GM18861 (cell line): ENCODE measurements around the gene EBF4.
"Not testable (repeated sequence)": the region's sequence is repeated elsewhere in the genome, so short reads cannot be mapped to it uniquely, and the experiment has no call there.

Experiments used
- ATAC-seq: cut with Tn5 transposase; IDR thresholded peaks from one replicate; pipeline ENCODE4 v1.9.1; 2021; ENCODE audit not compliant: unreplicated experiment

The EBF4 gene

DNA sequence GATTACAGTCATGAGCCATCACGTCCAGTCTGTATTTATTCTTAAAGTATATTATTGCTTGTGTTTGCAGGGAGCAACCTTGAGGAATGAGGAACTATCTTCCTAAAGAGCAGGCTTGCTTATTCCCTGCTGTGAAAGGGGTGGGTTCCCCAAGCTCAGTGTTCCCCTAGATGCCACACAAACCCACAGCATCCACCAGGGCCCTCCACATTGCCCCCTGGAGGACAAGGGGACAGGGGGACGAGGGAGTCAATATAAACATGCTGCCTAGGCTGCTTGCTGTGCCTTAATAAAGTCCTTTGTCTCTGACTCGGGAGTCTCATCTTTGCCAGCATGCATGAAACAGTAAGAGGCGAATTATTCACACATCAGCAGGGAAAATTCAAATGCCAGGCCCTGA, 20.6 kb upstream of the EBF4 start:
- no peak for ATAC-seq

DNA sequence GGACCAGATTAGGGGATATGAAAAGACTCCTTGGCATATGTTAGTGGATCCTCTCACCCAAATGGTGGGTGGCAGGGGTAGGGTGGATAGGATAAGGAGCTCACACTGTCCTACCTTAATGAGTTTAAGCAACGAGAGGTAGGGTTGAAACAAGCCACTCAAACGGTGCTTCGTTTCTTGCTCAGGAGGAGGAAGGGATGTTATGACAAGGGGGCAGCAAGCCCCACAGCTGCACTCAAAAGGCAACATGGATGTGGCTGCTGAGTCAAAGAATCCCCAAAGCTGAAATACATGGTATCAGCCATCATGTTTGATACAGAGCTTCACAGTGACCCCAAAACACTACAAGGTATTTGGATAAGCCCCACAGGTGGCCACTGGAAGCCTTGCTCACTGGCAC, 20.1 kb upstream of the EBF4 start:
- ATAC-seq, result no peak

DNA sequence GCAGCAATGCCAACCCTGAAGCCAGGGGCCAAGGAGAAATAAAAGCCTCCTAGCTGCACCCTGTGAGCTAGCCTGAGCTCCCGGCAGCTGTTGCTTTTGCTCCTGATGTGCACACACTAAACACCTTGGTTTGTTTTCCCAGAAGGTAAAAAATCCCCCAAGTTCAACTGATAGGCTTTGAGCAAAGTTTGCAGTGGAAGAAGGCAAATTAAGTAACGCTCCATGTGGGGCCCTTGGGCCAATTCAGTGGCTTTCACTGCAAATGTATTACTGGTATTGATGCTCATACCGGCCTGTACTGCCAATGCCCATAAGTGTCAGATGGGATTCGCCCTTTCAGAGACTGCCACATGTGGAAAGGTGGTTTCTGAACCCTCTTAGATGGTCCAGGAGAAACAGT, 19.1 kb upstream of the EBF4 start:
- no peak for ATAC-seq

DNA sequence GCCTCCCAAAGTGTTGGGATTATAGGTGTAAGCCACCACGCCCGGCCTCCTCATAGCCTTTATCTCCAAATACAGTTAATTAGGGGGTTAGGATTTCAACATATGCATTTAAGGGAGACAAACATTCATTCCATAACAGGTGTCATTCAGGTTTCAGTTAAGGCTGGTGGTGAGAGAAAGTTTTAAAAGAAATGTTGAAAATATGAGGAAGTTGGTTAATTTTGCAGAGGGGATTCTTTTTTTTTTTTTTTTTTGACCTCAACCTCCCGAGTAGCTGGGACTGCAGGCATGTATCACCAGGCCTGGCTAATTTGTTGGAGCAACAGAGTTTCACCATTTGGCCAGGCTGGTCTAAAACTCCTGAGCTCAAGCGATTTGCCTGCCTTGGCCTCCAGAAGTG, 12.5 kb upstream of the EBF4 start:
- ATAC-seq, result no peak

DNA sequence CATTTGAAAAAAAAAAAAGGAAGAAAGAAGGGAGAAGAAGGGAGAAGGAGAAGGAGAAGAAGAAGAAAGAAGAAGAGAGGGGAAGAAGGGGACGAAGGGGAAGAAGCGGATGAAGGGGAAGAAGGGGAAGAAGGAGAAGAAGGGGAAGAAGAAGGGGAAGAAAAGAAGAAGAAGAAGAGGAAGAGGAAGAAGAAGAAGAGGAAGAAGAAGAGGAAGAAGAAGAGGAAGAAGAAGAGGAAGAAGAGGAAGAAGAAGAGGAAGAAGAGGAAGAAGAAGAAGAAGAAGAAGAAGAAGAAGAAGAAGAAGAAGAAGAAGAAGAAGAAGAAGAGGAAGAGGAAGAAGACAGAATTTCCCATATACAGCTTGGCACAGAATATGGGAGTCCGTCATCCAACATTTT, 10.5 kb upstream of the EBF4 start:
- ATAC-seq, result not testable (repeated sequence)

DNA sequence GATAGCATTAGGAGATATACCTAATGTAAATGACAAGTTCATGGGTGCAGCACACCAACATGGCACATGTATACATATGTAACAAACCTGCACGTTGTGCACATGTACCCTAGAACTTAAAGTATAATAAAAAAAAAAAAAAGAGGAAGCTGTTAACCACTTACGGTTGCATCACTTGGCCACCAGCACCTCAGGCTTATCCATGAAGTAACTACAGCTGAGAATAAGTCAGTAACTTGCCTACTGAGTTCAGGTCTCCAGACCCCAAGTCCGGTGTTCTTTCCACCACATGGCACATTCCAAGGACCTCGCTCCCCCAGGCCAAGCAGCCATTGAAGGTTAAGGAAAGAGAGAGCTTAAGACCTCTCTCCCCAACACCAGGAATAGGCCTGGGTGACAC, 7.8 kb upstream of the EBF4 start:
- not testable (repeated sequence) for ATAC-seq

DNA sequence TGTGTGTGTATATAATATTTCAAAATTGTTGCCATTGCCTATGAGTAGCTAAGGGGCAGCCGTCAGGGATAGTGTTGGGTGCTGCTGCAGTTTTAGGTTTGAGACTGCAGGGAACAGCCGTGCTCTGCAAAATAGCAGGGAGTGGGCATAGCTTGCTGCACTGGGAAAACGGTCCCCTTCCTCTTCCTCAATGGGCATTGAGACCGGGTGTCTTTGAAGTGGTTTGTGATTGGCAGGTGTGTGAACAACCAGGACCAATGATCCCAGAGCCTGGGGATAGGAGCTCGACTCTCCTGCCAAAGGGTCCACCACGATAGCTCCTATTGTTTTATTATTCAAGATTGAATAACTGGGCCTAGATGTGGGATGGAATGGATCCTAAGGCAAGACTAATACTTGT, 5.1 kb upstream of the EBF4 start:
- ATAC-seq, result no peak

DNA sequence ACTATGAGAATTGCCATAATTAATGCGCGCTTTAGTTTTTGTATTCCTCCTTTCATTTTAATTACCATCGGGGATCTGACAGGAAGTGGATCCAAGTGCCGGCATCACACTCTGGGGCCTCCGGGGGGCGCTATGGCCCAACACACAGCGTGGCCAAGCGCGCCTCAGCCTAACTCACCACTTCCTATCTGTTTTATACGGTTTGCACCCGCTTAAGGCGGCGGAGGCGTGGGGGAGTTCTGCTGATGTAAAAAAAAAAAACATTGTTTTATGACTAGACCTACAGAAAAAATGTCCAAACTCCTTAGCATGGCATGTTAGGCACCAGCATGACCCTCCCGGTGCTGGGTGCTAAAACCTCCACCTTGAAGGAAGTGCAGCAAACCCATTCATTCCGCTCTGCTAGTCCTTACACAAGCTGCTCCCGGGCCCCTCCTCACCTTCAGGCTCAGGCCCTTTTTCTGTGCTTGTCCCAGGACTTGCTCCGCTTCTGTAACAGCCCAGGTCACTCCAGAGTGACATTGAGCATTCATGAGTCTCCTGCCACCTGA, 4.5 kb upstream of the EBF4 start:
- ATAC-seq, result no peak

DNA sequence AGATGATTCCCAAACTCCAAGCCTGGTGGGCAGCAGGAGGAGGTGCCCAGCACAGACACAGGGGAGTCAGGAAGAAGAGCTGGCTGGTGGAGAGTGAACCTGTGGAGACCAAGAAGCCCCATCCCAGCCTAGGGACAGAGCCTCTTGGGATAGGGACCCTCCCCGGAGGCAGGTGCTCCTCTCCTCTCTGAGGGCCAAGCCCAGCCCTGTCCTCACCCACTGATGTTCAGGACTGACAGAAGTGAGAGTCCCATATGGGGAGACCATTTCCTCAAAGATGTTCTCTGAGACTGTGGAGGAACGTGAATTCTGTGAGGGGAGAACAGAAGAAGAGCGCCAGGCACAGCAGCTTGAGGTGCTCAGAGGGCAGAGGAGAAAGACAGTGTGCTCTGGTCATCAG, 2.4 kb upstream of the EBF4 start:
- ATAC-seq, result no peak

DNA sequence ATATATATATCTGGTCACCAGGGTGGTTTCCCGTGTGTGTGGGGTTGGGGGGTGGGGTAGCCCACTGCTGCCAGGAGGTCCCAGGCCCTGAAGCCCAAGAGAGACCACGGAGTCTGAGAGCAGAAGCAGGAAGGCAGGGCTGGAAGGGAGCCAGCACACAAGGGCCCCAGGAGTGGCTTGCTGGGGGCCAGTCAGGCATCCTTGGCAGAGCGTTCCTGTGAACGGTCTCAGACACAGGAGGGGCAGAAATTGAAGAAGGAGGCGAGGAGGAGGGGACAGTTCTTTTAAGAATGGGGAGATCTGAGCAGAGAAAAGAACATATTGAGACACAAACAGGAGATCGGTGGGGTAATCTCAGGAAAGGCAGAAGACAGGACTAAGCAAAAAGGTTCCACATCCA, 1.9 kb upstream of the EBF4 start:
- ATAC-seq, result no peak

DNA sequence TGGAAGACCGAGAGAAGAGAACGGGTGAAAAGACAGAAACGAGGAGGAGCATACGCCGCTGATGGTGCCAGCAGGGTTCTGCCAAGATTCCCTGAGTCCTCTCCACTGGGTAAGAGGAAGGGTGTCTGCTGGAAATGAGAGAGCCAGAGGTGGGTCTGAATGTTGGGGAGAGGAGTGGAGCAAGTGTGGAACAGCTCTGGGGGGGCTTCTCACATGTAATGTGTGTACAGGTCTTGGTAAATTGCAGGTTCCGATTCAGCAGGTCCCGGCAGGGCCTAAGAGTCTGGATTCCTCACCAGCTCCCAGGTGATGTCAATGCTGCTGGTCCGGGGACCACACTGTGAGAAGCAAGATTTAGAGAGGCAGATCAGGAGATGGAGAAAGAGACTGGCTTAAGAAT, 1.5 kb upstream of the EBF4 start:
- no peak for ATAC-seq

DNA sequence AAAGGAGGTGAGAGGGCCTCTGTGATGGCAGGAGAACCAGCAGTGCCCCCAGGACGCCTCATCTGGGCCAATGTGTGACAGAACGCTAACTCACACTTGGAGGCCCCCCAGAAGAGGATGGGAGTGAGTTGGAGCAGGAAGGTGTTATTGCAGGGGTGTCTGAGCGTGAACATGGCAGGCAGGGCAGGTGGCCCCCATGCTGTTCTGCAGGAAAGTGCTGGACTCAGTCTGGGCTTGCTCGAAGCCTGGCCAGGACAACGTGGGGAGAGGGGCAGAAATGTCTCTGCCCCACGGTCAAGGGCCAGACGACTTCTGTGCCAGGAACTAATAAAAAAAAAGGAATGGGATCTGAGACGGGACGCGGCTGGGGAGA, 931 bp upstream of the EBF4 start:
- no peak for ATAC-seq

DNA sequence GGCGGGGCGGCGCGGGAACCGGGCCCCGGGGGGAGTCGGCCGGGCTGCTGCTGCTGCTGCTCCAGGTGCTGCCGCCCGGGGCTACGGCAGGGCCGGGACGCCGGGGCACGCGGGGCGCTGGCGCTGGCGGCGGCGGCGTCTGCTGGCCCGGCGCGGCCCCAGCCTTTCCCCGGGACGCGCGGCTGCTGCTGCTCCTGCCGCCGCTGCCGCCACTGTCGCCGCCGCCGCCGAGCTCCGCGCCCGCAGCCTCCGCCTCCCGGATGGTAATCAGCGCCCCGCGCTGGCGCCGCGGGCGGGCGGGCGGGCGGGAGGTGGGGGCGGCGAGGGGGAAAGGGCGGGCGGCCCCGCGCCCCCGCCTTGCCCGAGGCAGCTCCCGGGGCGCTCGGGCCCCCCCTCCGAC, 306 bp downstream of the EBF4 start:
- no peak for ATAC-seq

DNA sequence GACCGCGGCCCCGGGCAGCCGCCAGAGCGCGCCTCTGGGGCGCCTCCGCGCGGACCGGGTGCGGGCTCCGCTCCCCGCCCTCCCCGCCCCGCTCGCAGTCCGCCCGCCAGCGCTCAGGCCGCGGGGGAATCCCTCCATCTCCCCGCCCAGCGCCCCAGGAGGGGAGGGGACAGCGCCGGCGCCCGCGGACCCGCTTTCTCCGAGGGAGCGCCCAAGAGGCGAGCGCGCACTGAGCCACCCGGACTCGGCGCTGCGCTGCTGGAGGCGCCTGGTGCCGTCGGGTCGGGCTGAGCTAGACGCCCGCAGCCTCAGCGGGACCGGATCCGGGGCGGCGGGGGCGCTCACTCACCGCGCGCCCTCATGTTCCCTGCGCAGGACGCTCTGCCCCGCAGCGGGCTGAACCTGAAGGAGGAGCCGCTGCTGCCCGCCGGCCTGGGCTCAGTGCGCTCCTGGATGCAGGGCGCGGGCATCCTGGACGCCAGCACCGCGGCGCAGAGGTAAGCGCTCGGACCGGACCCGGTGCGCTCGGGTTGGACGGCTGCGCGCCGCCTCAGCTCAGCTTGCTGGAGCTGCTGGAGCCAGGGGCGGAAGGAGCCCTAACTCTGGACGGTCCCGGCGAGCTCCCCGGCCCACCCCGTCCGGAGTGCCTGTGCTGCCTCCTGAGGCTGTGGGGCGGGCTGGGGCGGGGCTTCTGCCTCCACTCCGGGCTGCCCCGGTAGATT, 867 bp downstream of the EBF4 start:
- no peak for ATAC-seq

DNA sequence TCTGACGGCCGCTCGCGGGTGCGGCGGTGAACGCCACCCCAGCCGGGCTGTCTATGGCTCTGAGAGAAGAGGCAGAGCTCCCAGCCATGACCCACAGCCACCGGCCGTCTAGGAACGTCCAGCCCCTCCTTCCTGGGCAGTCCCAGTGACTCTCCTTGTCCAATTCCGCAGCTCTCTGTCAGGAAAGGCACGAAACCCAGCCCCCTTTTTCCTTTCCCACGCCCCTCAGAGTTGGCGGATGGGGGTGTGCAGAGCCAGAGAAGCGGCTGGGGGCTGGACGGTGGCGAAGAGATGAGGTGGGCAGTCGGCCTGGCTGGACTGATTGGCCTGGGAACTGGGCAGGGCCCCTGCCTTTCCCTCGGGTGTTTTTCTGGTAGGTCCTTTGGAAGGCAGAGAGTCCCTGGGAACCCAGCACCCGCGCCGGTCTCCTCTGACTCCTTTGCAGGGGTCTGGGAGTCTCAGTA, 1.5 kb downstream of the EBF4 start:
- ATAC-seq, result no peak

DNA sequence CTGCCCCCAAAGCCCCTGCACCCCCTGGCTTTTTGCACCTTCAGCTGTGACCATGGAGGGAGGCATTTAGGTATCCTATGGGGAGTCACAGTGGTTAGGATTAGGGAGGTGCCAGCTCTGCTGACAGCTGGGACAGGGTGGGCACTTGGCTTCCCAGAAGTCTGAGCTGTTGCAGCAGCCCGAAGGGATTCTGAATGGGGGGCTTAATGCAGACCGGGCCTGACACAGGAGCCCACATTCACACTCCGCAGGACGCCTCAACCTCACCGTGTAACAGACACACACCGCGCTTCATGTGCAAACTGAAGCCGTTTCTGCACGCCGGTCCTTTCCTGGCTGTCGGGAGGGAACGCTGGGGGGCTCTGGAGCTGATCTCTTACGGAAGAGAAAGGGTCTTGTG, 1.9 kb downstream of the EBF4 start:
- no peak for ATAC-seq

DNA sequence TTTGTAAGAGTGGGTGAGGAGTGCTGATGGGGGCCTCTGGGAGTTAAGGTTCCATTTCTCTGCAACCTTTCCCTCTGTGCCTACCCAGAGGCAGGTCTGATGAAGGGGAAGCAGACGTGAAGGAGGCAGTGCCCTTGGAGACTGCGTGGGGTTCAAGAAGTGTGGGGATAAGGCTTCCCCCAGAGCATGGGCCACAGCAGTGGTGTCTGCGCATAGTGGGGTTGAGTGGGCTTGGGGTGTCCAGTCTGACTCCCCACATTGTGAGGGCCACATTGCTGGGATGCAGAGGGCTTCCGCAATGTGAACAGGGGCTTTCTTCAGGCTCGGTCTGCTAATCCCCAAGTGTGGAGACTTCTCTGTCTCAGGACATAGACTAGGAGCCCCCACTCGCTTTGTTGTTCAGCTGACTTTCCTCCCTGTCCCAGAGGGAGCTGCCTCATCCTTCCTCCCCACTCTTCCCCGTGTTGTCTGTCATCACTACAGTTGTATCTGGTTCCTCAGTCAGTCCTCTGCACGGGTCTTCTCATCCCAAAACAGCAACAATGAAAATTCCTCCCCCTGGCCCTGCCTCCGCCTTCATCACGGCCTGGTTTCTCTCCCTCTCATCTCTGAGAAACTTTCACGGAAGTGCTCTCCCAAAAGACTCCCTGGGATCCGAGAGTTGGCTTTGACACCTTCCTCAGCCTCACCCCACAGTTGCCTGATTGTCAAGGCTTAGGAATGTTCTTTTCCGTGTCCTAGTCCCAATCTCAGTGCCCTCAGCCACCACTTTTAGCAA, 2.8 kb downstream of the EBF4 start:
- ATAC-seq, result no peak

DNA sequence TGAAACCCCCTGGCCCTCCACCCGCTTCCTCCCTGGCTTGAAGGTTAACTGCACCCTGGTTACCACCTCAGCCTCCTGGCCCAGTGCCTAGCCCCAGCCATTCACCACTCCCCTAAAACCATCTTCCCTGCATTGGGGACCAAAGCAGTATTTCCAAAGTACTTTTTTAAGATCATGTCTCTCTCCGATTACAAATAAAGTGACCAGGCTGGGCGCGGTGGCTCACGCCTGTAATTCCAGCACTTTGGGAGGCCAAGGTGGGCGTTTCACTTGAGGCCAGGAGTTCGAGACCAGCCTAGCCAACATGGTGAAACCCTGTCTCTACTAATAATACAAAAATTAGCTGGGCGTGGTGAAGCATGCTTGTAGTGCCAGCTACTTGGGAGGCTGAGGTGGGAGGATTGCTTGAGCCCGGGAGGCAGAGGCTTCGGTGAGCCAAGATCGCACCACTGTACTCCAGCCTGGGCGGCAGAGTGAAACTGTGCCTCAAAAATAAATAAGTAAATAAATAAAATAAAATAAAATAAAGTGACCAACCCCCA, 3.5 kb downstream of the EBF4 start:
- ATAC-seq, result not testable (repeated sequence)

DNA sequence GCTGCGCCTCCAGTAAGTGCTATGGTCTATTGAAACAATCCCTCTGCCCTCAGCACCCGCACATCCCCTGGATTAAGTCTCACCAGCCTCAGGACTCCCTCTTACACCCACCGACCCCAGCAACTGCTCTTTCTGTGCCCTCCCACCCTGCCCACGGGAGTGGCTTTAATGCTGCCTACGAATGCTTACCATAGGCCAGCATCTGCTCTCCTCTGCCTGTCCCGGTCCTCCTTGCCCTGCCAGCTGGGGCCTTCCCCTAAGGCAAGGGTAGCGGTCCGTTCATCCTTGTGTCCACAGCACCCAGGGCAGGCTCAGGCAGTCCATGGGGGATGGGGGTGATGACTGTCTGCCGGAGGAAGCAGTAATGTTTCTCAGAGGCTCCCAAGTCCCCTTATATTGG, 4.1 kb downstream of the EBF4 start:
- ATAC-seq, result no peak

DNA sequence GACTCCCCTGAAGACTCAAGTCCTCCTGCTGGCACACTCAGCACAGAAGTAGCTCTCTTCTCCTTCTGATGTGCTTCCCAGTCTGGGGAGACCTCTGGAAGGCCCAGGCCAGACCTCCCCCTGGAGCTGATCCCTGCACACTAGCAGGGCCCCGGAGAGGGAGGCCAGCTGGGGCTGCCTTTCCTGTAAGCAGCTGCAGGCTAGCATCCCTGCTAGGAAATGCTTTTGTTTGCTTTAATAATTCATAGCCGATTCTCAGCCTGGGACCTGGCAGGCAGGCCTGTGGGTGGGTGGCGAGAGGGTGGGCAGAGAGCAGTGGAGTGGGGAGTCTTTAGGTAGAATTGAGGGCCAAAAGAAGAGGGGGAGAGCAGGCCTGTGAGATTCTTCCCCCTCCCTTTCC, 5.2 kb downstream of the EBF4 start:
- no peak for ATAC-seq

DNA sequence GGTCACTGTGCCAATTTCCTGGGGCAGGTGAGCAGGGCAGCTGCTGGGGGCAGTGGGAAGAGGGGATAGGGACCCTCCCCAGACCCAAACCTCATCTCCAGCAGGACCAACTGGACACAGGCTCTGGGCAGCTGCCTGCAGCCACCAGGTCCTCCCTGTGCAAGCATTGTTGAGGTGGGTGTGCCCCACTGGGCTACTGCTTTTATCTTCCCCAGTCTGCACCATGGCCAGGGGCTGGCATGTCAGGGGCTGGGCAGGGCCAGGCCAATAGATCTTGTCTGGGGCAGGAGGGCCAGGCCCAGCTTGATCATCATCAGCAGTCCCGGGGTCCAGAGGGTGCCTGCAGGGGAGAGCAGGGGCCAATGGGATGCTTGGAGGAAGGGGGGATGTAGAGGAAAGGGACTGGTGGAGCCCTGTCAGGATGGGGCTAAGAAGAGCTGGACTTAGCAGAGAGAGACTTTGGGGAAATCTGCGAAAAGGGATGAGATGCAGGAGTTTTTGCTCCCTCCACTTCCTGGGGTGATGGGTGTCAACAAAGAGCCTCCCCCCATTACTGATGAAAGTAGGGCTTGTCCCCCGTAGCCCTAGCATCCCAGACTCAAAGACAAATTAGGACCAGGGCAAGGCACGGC, 5.7 kb downstream of the EBF4 start:
- ATAC-seq, result no peak

DNA sequence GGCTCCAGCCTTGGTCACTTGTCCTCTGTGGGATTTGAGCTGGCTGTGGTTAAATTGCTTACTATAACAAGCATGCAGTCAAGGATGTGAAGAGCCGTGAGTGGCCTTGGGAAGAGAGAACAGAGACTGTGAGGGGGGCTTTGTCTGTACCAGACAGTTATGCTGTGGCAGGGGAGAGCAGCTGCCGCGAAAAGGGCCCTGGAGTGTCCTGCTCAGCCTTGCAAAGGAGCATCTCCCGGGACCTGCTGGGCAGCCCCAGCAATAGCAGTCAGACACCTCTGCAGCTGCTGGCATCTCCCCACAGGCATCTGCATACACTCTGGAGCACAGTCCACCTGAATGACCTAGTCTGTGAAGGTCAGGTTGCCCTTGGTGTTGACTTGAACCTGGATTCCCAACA, 6.3 kb downstream of the EBF4 start:
- no peak for ATAC-seq
